ENCODE results near the gene ATG10.

DNA sequence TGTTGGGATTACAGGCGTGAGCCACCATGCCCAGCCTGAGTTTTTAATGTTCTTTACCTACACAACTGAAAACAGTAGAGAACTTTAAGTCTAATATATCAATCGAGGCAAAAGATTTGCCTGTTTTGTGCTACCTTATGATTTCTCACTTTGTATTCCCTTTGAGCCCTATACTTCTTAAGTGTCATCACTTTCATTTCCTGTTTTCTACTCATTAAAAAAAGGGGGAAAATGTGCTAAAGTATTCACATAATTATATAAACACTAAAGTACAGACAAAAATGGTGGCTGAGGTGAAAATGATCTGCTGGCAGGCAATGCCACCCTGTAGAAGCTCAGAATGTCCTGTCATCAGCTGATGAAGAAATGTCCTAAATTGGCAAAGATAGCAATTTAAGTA, 23.6 kb downstream of the ATG10 start:
- no peak for TF ChIP-seq CTCF (conservative IDR thresholded peaks at IDR 0.05; ENCODE audit: low read depth, low read length)
- TF ChIP-seq EZH2 (IDR thresholded peaks at IDR 0.05; ENCODE audit: low read length, unreplicated experiment), result no peak
